A549 (cell line): ENCODE results near the gene LPAR5.

ENCODE experiments used
- CTCF ChIP-seq: fragments of >200 bp; sonication (Bioruptor Twin); formaldehyde crosslinking; IDR thresholded peaks from 3 replicates; pipeline ENCODE4 v1.5.1; 2016
- EP300 ChIP-seq, 2 experiments: fragments of >200 bp; sonication (Bioruptor Twin); formaldehyde crosslinking; IDR thresholded peaks; 2 replicates in 1 of 2; 3 replicates in 1 of 2; pipeline ENCODE4 v1.6.1; 2016 to 2017
- FOSL2 ChIP-seq, 2 experiments: fragments of 450-650 bp in 1 of 2; fragments of >200 bp in 1 of 2; sonication (Bioruptor Twin) in 1 of 2; formaldehyde crosslinking; IDR thresholded peaks; 2 replicates each; pipeline versions ENCODE4 v1.5.0 to v1.6.1; 2016 to 2020; ENCODE audit warnings: mild to moderate bottlenecking in 1 of 2, moderate library complexity in 1 of 2
- FOXS1 ChIP-seq: fragments of 250-450 bp; sonication (Bioruptor Pico); IDR thresholded peaks from 2 replicates; pipeline ENCODE4 v1.5.0; 2020; ENCODE audit warnings: mild to moderate bottlenecking, moderate library complexity
- POLR2A ChIP-seq: IDR thresholded peaks from 2 replicates; pipeline ENCODE4 v1.6.1; 2012; ENCODE audit warnings: mild to moderate bottlenecking, low read length
- POLR2AphosphoS2 ChIP-seq: conservative IDR thresholded peaks from 2 replicates; pipeline ENCODE4 v1.6.1; 2012; ENCODE audit warnings: low read length, improper control_type of control experiment, inconsistent platforms
- RARB ChIP-seq: fragments of 250-450 bp; sonication (Bioruptor Pico); IDR thresholded peaks from 2 replicates; pipeline ENCODE4 v1.8.0; 2021; ENCODE audit warnings: mild to moderate bottlenecking, moderate library complexity
- RCOR1 ChIP-seq: fragments of 150-350 bp; IDR thresholded peaks from 2 replicates; pipeline ENCODE4 v1.6.1; 2014; ENCODE audit warnings: antibody characterized with exemption, low read length, low read depth
- SMC3 ChIP-seq: fragments of >200 bp; sonication (Bioruptor Twin); formaldehyde crosslinking; IDR thresholded peaks from 3 replicates; pipeline ENCODE4 v1.6.1; 2018; ENCODE audit warnings: inconsistent platforms
- TF ChIP-seq, protein P1 (sequence below): fragments of 250-450 bp; sonication (Bioruptor Pico); IDR thresholded peaks from 2 replicates; pipeline ENCODE4 v1.5.0; 2020; ENCODE audit warnings: low read depth, mild to moderate bottlenecking, moderate library complexity
- TF ChIP-seq, protein P2 (sequence below): fragments of 200-600 bp; sonication (generic); IDR thresholded peaks from 2 replicates; pipeline ENCODE4 v1.6.1; 2016; ENCODE audit warnings: antibody characterized with exemption, mild to moderate bottlenecking, moderate library complexity

- TF ChIP-seq POLR2A (no peak), RARB (CRISPR knock-in tag) (no peak), FOSL2 (IDR thresholded peaks at IDR 0.05) (no peak), FOSL2 (CRISPR knock-in tag; IDR thresholded peaks at IDR 0.05) (no peak), CTCF (no peak), POLR2AphosphoS2 (no peak), SMC3 (no peak), FOXS1 (CRISPR knock-in tag) (no peak), RCOR1 (no peak), EP300 (IDR thresholded peaks at IDR 0.05) (no peak)
- TF ChIP-seq, protein P1, sequence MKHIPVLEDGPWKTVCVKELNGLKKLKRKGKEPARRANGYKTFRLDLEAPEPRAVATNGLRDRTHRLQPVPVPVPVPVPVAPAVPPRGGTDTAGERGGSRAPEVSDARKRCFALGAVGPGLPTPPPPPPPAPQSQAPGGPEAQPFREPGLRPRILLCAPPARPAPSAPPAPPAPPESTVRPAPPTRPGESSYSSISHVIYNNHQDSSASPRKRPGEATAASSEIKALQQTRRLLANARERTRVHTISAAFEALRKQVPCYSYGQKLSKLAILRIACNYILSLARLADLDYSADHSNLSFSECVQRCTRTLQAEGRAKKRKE (CRISPR knock-in tag), result no peak
- TF ChIP-seq, protein P2, sequence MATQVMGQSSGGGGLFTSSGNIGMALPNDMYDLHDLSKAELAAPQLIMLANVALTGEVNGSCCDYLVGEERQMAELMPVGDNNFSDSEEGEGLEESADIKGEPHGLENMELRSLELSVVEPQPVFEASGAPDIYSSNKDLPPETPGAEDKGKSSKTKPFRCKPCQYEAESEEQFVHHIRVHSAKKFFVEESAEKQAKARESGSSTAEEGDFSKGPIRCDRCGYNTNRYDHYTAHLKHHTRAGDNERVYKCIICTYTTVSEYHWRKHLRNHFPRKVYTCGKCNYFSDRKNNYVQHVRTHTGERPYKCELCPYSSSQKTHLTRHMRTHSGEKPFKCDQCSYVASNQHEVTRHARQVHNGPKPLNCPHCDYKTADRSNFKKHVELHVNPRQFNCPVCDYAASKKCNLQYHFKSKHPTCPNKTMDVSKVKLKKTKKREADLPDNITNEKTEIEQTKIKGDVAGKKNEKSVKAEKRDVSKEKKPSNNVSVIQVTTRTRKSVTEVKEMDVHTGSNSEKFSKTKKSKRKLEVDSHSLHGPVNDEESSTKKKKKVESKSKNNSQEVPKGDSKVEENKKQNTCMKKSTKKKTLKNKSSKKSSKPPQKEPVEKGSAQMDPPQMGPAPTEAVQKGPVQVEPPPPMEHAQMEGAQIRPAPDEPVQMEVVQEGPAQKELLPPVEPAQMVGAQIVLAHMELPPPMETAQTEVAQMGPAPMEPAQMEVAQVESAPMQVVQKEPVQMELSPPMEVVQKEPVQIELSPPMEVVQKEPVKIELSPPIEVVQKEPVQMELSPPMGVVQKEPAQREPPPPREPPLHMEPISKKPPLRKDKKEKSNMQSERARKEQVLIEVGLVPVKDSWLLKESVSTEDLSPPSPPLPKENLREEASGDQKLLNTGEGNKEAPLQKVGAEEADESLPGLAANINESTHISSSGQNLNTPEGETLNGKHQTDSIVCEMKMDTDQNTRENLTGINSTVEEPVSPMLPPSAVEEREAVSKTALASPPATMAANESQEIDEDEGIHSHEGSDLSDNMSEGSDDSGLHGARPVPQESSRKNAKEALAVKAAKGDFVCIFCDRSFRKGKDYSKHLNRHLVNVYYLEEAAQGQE, result no peak
Observed at GRCh38 chr12:6643569-6644256, 8.0 kb upstream of the LPAR5 start.
